HG03175 (cell line): ENCODE measurements around the gene OR6C70.
"Not testable (repeated sequence)": the region's sequence is repeated elsewhere in the genome, so short reads cannot be mapped to it uniquely, and the experiment has no call there.

ENCODE experiments used
- ATAC-seq: cut with Tn5 transposase; IDR thresholded peaks from one replicate; pipeline ENCODE4 v1.9.1; 2021; ENCODE audit warnings: mild to moderate bottlenecking, moderate library complexity; ENCODE audit not compliant: unreplicated experiment

OR6C70 gene

DNA sequence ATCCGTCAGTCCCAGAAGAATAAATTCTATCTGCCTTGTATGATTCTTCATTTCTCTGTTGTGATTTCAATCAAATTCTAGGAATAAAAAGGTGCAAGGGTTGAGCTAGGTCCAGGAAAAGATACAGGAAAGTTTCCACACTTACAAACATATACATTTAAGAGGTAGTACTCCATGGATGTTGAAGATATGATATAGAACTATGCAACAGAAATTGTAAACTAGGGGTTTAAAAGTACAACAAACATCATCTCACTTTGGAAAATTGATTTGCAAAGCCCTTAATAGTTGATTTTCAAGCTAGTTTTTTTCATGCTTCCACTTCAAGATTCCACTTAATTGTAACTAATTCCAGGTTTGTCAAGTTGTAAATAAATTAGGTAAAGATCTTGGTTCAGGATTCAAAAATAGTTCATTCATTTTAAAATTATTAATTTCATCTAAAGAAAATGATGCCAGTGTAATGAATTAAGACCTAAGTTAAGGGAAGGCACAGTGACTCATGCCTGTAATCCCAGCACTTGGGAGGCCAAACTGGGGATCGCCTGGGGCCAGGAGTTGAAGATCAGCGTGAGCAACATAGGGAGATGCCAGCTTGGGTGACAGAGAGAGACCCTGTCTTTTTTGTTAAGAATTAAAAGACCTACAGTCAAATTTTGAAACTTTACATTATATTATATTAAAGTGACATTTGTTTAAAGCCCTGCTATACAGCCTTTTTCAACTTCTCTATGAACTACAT is at the start of gene OR6C70:
Gene OR6C70, minus strand, starts transcription at position 51 of the 742 bp plus-strand sequence. Its CDS starts 0 bp downstream, at position 51.
- ATAC-seq = no peak

DNA sequence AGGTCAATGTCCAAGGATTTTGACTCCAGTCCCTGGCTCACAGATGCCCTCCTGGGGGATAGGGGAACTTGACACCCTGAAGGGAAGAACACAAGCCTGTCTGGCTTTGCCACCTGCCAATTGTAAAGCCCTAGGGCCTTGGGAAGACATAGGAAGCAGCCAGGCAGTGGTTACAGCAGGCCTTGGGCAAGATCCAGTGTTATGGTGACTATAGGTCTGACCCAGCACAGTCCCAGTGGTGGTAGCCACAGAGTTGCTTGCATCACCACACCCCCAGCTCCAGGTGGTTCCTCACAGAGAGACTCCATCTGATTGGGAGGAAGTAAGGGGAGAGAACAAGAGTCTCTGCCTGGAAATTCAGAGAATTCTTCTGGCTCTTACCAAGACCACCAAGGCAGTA is 46.5 kb upstream of the OR6C70 start:
- no peak for ATAC-seq

DNA sequence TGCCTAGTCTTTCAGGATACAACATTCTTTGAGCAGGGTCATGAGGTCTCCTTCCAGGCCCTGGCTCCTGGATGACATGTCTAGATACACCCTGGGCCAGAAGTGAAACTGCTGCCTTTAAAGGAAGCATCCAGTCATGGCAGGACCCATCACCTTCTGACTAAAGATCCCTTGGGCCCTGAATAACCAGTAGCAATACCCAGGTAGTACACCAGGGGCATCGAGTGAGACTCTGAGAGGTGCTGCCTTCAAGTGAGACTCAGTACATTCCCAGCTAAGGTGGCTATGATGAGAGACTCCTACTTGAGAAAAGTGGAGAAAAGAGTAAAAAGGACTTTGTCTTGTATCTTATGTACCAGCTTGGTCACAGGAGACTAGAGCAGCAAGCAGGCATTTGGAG is 45.8 kb upstream of the OR6C70 start:
- ATAC-seq = no peak

DNA sequence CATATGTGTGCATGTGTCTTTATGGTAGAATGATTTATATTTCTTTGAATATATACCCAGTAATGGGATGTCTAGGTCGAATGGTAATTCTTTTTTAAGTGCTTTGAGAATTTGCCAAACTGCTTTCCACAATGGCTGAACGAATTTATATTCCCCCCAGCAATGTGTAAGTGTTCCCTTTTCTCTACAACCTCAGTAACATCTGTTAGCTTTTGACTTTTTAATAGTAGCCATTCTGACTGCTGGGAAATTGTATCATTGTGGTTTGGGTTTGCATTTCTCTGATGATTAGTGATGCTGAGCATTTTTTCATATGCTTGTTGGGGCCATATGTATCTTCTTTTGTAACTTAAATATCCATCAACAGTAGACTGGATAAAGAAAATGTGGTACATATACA is 31.7 kb upstream of the OR6C70 start:
- ATAC-seq = no peak

DNA sequence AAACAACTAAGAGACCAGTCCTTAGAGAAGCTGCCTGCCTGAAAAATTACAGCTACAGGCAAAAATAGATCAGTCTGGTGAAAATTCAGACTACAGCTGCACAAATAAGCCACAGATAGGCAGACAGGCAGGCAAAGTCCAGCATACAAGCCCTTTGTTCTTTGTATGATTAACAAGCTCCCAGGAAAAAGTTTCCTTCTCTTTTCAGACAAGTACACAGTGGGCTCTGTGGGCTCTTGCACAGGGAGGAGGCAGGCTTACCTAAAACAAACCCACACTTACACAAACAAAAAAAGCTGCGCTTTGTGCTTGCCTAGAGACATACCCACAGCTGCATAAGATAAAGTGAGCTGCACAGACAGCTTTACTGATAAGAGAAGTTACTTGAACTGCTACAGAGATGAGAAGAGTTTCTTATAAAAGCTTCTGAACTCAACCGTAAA is 29.9 kb upstream of the OR6C70 start:
- no peak for ATAC-seq

DNA sequence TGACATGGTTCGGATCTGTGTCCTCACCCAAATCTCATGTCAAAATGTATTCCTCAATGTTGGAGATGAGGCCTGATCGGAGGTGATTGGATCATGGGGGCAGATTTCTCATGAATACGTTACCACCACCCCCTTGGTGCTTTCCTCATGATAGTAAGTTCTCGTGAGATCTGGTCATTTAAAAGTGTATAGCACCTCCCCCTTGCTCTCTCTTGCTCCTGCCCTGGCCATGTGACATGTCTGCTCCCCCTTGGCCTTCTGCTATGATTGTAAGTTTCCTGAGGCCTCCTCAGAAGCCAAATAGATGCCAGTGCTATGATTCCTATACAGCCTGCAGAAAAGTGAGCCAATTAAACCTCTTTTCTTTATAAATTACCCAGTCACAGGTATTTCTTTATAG is 29.3 kb upstream of the OR6C70 start:
- ATAC-seq = no peak

DNA sequence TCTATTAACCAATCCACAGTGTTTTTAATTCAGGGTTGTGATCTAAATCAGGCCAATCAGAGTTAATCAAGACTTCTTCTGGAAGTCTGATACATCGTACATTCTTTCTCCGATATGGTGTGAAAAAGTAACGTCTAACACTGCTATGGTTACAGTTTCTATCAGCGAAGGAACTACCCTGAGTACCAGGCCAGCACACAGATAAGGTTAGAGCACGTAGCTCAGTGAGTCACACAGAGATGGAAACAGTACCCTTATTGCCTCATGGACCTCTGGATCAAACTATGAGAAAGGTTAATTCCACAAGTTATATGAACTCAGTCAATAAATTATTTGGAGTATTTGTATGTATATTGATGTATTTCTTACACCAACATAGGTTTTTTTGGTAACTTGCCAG is 25.6 kb upstream of the OR6C70 start:
- no peak for ATAC-seq

DNA sequence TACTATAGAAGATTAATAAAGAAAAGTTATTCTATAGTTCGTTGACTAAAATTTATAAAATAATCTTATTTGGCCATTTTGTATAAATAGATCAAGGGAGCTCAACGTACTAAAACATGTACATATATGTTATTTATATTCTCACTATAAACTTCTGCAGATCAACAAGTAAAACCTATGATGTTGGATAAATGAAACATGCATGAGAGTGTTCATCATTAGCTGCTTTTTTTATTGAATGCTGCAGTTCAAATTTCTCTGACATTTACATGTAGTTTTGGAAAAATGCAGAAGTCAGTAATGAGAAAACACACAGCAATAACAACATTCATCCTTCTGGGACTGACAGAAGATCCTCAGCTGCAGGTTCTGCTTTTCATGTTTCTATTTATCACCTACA is 22.1 kb upstream of the OR6C70 start, which contains the start of gene OR6C68:
Gene OR6C68, plus strand, starts transcription at position 301 of the 400 bp plus-strand sequence. Its CDS starts 0 bp downstream, at position 301.
- no peak for ATAC-seq

DNA sequence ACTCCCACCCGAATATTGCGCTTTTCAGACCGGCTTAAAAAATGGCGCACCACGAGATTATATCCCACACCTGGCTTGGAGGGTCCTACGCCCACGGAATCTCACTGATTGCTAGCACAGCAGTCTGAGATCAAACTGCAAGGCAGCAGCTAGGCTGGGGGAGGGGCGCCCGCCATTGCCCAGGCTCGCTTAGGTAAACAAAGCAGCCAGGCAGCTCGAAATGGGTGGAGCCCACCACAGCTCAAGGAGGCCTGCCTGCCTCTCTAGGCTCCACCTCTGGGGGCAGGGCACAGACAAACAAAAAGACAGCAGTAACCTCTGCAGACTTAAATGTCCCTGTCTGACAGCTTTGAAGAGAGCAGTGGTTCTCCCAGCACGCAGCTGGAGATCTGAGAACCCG is 14.3 kb upstream of the OR6C70 start:
- not testable (repeated sequence) for ATAC-seq

DNA sequence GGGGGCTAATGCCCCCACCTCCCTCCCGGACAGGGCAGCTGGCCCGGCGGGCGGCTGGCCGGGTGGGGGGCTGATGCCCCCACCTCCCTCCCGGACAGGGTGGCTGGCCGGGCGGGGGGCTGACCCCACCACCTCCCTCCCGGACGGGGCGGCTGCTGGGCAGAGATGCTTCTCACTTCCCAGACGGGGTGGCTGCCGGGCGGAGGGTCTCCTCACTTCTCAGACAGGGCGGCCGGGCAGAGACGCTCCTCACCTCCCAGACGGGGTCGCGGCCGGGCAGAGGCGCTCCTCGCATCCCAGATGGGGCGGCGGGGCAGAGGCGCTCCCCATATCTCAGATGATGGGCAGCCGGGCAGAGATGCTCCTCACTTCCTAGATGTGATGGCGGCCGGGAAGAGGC is 9.2 kb upstream of the OR6C70 start:
- not testable (repeated sequence) for ATAC-seq

DNA sequence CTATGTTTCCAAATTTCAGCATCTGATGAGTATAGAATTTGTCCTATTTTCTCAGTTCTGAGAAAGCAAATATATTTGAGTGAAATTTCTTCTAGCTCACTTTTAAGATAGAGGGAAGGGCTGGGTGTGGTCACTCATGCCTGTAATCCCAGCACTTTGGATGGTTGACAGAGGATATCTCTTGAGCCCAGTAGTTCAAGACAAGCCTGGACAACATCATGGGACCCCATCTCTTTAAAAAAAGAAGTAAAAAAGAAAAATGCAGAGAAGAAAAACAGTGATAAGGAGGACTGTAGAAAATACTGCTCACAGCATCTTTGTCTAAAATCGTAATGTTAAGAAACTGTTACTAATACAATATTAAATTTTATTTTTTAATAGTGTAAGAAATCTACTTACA is 2.3 kb upstream of the OR6C70 start:
- no peak for ATAC-seq

DNA sequence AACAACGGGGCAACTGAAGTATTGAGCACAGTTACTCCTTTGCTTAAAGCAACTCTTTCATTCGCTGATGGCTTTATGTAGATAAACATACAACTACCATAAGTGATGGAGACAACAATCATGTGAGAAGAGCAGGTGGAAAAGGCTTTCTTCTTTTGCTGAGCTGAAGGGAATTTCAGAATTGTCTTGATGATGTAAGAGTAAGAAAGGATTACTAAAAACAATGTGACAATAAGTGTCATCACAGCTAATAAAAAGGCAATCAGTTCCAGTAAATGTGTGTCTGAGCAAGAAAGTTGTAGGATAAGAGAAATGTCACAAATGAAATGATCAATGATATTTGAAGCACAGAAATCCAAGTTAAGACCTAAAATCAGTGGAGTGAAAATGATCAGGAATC is 647 bp downstream of the OR6C70 start:
- ATAC-seq = no peak

DNA sequence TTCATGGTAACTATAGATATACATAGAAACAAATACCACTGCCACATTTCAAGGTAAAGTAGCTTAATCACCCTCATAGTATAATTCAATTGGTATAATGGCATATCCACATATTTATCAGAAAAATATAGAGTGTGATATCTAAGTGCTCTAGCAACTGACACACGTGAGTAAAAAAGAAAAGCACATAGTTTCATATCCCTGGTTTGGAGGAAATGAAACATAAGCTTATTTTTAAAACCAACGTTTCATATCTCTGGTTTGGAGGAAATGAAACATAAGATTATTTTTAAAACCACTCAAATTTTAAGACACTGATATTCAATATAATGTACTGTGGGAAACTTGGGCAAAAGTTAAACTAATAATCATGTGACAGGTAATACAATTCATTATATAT is 2.1 kb downstream of the OR6C70 start:
- peak; percentile 91 for ATAC-seq

DNA sequence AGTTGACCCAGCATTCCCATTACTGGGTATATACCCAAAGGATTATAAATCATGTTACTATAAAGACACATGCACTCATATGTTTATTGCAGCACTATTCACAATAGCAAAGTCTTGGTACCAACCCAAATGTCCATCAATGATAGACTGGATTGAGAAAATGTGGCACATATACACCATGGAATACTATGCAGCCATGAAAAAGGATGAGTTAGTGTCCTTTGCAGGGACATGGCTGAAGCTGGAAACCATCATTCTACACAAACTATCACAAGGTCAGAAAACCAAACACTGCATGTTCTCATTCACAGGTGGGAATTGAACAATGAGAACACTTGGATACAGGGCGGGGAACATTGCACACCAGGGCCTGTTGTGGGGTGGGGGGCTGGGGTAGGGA is 5.0 kb downstream of the OR6C70 start:
- ATAC-seq = not testable (repeated sequence)

DNA sequence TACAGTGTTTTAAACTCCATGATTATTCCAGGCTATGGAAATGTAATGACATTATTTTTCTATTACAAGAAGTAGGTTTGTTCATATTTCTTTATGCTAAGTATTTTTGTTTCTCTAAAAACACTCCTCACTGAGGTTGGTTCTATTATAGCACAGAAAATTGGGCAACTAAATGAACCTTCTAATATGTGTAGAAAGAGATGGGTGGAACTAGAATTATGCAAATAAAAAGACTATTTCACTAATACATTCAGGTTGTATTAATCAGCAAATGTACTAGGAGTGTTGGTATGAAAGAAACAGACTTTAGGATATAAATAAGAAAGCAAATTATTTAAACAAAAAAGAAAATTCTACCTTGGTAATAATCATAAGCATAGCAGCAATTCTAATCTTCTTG is 21.1 kb downstream of the OR6C70 start:
- ATAC-seq = no peak

DNA sequence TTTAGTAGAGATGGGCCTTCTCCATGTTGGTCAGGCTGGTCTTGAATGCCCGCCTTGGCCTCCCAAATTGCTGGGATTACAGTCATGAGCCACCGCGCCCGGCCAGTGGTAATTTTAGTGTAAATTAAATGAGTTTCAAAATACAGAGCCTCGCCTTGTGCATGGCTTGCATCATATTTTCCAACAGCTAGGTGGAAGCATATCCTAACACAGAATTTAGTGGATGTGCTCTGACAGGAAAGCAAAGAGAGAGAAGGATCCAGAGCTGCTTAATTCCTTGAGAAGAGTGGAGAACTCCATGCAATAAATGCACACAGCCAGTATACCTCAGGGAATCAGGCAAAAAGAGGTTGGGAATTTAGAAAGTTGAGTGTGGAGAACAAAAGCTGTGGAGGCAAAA is 23.6 kb downstream of the OR6C70 start:
- no peak for ATAC-seq

DNA sequence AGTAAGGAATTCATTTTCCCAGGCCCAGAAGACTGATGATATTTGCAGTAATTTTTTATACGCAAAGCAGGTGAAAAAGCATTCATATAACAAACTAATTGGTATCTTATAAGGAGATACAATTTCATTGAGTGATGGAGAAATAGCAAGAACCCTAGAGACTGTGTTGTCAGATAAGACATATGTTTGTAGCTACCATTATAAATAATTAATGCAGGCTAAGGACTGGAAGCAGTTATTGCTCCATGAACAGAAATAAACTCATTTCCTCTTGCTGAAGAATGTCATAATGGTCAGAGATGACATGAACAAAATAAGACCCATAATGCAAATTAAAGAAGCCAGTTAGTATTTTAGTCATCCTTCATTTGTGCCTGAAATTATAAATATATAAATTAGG is 24.6 kb downstream of the OR6C70 start:
- ATAC-seq = no peak

DNA sequence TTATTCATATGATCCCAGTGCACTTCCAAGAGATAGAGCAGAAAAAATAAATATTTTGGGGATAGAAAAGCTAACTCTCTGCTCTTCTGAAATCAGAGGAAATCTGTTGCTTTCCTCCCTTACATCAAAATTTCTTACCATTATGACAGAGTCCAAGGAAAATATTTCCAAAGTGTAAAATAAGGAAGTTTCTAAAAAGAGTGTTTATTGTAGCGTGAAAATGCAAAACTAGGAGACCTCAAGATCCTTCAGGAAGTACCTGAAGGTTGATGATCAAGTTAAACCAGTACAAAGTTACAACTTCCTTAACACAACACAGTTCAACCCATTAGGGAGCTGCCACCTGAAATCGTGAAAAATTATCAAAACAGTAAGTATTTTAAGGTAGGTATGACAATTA is 26.2 kb downstream of the OR6C70 start, which contains the start of gene OR6C2:
Gene OR6C2, plus strand, starts transcription at position 301 of the 400 bp plus-strand sequence. CDS start 8,138 bp downstream, outside the sequence.
- no peak for ATAC-seq

DNA sequence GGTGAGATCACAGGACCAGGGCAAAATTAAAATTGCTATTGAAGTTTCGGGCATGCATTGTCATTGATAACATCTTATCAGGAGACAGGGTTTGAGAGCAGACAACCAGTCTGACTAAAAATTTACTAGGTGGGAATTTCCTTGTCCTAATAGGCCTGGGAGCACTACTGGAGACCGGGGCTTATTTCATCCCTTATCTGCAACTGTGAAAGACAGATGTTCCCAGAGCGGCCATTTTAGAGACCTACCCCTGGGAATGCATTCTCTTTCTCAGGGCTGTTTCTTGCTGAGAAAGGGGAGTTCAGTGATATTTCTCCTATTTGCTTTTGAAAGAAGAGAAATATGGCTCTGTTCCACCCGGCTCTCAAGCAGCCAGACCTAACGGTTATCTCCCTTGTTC is 28.7 kb downstream of the OR6C70 start:
- not testable (repeated sequence) for ATAC-seq

DNA sequence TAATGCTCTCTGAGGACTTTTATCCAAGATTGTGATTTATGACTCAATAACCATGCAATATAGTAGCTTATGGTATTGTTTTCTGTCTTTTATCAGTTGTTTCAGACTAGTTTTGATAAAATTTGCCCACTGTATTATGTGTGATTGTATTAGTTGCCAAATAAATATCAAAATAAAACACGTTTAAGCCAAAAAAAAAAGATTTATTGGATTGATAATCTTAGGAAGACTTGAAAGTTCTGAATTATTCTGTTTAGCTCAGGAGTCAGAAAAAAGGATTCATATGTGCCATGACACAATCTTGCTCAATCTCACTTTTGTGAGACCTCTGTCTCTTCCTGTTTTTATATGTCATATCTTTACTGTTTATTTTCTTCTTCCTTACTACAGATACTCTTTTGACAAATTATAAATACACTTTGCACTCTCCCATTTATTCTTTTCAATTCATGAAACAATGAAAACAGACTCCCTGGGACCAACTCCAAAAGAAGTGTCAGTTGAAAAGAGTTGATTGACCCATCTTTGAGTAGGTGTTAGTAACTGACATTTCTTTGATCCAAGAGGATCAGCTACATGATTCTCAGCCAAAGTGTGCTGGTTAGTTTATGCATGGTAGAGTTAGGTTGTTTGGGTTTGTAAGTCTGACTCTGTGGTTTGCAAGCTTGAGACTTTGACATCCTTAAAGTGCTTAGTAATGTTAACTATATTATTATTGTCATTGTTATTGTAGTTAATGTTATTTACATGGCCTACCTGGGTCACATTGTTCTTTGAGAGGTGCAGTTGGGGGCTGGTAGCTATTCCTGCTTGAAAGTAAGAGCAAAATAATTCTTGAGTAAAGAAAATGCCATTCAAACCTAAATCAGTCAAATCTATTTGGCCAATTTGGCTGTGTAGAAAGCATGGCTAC is 41.4 kb downstream of the OR6C70 start:
- no peak for ATAC-seq

DNA sequence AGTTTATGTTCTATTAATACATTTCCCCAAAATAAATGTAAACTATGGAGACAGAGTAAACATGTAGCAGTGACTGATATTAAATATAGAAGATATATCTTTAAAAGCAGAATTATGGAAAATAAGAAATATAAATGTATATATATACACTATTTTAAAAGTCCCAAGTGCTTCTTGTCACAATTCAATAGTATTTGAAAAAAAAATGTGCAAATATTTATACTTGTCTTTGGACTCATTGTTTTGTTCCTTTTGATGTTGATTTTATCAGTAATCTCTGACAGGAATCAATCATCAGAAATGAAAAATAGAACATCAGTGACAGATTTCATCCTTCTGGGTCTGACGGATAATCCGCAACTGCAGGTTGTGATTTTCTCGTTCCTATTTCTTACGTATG is 44.0 kb downstream of the OR6C70 start, which contains the start of gene OR6C76:
Gene OR6C76, plus strand, starts transcription at position 301 of the 400 bp plus-strand sequence. Its CDS starts 0 bp downstream, at position 301.
- ATAC-seq = no peak
